Measurements from ENCODE around the gene CADM4.

The CADM4 gene

DNA sequence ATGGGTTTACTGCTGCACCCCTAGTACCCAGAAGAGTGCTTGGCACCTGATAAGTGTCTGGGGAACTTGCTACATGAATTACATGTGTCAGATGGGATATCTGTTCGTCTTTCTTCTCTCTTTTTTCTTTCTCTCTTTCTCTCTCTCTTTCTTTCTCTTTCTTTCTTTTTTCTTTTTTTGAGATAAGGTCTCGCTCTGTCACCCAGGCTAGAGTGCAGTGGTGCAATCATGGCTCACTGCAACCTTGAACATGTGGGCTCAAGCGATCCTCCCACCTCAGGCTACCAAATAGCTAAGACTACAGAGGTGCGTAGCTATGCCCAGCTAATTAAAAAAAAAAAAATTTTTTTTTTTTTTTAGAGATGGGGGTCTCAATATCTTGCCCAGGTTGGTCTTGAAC, 6.1 kb downstream of the CADM4 start:
- DNase-seq: no peak

DNA sequence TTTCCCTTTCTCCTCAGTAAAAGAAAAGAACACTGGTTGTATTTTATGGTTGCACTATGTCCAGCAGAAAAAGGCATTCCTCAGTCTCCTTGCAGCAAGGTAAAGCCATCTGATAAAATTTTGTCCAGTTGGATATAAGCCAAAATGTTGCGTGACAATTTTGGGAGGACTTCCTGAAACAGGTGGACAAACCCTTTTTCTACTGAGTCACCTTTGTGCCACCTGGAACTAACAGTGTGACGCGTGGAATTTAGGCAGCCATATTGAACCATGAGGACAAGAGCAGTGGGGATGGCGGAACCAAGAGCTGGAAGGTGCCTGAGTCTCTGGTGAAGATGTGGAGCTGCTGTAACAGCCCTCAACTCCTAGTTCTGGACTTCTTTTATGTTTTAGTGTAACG, 8.2 kb downstream of the CADM4 start:
- DNase-seq: no peak

DNA sequence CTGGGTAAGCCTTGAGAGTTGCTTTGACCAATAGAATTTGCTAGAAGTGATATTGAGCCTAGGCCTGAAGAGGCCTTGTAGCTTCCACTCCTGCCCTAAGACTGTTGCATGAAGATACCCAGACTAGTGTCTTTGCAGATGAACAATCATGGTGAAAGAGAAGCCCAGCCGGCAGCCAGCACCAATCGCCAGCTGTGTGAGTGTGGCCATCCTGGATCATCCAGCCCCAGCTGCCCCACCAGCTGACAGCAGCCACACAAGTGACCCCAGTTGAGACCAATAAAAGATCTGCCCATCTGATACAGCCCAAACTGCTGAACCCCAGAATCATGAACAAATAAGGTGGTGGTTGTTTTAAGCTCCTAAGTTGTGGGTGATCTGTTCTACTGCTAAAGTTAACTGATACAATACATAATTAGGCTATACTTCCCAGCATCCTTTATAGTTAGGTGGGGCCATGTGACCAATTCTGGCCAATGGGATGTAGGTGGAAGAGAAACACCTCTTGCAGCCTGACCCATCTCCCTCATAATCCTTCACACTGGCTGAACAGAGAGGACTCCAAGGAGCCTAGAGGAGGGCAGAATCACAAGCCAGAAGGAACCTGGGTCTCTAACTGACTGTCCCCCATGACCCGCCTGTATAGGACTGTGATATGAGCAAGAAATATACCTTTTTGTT, 10.9 kb downstream of the CADM4 start:
- DNase-seq: no peak

DNA sequence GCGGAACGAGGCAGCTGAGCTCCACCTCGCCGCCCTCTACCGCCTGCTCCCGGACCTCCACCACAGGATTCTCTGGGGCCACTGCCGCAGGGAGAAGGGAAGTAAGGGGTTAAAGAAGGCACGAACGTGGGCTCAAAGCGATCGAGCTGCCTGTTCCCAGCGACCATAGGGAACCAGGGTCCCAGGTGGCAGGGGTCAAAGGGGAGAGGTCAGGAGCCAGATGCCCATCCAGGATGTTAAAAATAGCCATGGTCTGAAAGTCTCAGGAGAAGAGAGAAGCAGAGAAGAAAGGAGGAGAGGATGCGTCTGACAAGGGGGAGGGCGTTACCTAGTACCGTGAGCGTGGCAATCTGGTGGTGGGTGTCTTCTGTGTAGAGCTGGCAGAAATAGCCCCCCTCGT, 12.8 kb downstream of the CADM4 start:
- no peak for DNase-seq

DNA sequence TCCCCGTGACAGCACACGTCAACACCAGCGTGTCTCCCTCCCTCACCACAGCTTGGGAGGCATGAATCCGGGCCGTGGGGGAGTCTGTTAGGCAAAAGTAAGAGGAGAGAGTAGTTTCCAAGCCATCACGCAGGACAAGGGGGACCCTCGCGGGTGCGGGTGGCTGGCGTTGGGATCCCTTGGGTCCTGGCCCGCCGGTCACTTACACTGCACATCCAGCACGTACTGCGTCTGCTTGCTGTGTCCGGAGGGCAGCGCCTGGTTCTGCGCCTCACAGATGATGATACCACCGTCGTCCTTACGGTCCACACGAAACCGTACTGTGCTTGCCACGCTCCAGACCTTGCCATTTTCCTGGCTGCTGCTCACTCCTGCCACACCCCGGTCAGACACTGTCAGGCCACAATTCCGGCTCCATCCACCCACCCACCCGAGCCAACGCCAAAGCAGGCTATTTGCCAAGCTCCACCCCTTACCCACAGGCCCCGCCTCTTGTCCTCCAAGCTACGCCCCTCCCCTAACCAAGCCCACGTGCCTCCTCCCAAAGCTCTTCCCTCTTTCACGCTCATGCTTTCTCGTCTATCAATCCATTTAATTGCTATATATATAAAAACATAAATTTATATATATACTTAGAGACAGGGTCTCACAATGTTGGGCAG, 13.6 kb downstream of the CADM4 start:
- peak in 1 of 2 donors; percentile 24 for DNase-seq

DNA sequence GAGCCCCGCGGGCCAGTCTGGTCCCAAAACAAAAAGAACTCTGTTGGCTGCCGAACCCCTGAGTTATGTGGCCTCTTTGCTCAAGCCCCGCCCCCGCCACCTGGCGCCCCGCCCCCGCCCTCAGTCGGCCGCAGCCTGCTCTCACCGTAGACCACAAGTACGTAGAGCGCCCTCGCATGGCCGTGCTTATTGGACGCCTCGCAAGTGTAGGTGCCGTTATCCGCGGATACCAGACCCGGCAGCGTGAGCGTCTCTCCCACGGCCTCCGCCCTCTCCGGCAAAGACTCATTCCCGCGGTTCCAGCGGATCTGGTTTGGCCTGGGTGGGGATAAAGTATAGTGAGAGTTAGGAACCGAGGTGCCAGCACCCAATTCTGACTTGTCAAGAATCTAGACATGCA, 14.7 kb downstream of the CADM4 start:
- peak; percentile 82 to 87 for DNase-seq

DNA sequence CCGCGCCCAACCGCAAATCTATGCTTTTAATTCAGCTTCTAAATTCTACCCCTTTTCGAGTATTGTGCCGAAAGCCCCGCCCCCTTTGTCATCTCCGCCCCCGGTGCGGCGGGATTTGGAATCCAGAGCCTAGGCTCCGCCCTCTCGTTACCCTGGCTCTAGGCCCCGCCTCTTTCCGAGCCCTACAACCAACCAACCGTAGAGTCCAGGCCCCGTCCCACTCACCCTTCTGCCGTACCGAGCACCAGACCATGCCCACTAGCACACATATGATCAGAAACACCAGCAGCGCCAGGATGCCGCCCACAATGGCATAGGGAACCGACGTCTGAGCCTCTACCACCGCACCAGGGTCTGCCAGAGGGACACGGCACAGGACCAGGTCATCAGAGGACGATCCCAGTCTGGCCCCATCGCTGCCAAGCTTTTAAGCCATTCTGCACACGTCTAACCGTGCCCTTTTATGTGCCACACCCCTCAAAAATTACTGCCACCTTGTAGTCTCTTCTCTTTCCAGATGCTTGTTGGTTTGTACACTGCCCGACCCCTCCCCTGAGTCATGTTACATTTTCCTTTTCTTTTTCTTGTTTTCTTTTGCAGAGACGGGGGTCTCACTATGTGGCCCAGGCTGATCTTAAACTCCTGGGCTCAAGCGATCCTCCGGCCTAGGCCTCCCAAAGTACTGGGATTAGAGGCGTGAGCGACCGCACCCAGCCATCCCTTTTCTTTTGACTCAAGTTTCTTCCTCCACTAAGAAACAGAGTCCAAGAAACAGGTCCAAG, 15.6 kb downstream of the CADM4 start:
- DNase-seq: no peak

DNA sequence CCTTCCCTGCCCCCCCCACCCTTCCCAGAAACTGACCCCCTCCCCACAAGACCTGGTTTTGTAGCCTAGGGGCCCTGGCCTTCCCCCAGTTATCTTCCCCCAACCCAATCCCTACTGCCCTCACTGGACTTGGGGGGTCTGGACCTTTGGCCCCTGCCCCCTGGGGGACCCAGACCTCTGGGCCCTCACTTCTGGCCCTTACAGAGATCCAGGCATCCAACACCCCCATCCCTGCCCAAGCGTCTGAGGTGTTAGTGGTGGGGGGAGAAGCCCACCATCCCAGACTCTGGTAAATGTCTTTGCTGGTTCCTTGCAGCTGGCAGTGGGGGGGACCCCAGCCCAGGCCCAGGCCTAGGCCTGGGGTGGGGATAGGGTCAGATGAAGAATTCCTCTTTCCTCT, 16.7 kb downstream of the CADM4 start:
- DNase-seq: no peak

DNA sequence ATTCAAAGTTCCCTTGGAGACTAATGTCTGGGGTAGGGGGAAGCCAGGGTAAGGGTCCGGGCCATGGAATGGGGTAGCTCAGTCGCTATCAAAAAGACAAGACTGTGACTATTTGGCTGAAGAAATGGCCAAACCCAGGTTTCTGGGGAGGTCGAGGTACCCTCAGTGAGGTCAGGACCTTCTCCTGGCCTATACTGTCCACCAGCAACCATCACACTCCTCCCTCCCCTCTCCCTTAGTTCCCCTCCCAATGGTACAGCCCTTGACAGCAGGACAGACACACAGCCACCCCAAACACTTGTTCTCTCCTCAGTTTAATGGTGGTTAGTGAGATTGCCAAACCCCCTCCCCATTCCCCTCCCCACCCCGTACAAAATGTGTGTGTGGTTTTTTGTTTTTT, 17.6 kb downstream of the CADM4 start:
- DNase-seq: no peak

DNA sequence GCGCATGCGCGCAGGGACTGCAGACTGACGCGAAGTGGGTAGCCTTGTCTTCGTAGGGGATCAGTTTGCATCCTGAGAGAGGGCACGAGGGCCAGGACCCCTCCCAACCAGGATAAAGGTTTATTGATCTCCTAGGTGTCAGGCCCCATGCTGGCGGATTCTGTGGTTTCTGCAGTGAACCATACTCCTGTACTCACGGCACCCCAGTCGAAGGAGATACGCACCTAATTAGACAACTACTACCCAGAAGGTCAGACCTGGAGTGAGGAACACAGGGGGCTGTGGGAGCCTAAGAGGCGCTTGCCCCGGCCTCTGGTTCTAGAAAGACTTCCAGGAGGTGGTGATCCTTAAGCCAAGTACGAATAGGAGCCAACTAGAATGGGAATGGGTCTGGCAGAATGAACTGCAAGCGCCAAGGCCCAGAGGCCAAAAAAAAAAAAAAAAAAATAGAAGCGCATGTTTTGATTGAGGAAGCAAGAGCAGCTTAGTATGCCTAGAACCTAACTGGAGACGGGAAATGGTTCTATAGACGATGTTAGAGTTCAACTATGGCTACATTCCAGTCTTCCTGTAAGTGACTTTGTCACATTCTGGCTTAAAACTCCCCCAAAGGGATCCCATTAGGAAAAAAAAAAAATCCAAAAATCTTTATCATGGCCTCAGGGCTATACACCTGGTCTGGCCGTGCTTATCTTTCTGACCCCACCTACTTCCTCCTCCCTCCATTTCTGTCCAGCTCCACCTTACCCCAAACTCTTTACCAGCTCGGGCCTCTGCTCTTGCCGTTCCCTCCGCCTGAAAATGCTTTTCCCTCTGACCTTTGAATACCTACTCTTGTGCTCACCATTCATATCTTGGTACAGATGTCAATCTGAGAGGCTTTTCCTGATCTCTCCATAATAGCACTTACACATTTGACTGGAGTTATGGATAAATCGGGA, 19.3 kb downstream of the CADM4 start:
- peak; percentile 80 to 81 for DNase-seq

DNA sequence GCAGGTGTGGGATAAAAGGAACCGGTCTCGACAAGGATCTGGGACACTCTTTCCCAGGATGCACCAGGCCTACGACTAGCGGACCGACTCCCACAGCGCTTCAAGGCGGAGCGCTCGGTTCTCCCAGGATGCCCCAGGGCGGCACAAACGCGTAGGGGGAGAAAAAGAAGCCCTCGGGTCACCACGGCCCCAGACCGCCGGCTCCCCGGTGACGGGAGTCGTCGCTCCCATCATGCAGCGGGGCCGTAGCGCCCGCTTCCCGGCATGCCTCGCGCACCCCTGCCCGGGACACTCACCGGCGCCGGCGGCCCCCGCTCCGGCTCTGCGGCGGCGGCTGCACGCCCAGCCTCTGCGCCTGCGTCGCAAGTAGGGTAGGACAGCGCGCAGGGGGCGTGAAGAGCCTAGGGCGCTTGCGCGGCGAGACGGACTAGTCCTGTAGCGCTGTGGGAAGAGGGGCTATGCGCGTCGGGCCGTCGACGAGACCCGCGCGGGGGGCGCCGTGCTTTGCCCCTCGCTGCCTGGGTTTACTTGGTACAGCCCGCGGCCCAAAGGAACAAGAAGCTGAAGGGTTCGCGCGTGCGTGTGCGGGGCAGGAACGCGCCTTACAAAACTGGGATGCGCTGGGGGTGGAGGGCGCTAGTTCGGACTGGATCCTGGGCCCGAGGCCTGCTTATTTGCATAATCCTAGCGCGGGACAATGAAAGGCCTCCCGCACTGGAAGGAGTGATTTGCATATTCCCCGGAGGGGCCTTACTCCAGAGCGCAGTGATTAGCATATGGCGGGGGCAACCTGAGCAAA, 20.2 kb downstream of the CADM4 start, which contains the start of gene ZNF428:
Gene ZNF428 (minus strand): TSS at position 368 of the 799 bp plus-strand sequence. CDS start 5,325 bp downstream, outside the sequence.
- DNase-seq: peak; percentile 78 to 83

DNA sequence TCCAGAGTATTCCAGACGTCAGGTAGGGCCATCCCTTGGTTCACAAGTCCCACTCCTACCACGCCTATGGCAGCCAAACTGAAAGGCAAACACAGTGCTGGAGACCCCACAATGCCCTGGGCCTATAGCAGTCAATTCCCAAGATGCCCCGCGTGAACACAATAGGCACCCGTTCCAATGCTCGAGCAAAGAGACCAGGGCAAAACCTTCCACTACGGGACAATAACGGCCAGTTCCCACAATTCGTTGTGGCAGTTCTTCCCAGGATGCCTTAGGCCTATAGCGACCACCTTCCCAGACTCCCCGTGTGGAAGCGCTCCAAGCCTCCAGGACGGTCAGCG, 20.8 kb downstream of the CADM4 start:
- DNase-seq: peak; percentile 40 to 44

DNA sequence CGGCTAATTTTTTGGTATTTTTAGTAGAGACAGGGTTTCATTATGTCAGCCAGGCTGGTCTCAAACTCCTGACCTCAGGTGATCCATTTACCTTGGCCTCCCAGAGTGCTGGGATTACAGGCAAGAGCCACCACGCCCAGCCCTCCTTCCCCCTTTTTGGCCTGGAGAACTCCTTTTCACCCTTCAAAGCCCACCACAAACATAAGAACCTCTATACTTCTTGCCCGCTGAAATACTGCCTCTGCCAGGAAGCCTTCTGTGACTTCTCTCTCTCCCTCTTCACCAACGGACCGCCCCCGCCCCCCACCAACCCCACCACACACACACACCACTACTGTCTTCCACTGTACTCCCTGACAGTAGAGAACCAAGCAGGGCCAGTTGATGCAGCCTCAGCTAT, 22.7 kb downstream of the CADM4 start:
- DNase-seq: no peak

DNA sequence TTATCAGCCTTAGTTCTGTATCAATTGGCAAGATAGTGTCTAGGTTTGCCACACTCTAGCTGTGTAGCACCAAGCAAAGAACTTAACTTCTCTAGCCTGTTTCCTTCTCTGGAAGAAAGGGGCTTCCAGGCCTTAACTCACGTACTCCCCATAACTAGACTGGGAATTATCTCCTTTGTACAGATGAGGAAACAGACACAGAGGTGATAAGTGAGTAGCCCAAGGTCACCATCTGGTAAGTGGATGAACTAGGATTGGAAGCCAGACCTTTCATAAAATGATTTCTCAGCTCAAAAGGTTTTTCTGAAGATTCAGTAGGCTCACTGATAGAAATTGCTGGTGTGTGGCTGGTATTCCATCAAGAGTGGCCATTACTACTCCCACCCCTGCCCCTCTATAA, 23.3 kb downstream of the CADM4 start:
- DNase-seq: no peak

DNA sequence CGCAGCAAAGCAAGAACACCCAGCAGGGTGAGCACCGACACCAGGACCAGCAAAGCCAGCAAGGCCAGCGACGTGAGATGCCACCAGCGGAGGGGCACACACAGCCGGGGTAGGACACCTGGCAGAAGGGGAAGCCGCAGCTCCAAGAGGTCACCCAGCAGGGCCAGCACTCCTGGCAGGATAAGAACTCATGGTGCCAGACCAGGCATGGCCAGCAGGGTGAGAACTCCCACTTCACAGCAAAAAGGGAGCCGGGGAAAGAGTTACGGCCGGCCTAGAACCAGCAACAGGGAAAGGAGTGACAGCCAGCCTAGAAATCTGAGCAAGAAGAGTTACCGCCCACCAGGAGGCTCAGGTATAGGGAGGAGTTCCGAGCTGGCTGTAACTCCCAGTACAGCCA, 27.3 kb downstream of the CADM4 start:
- no peak for DNase-seq

DNA sequence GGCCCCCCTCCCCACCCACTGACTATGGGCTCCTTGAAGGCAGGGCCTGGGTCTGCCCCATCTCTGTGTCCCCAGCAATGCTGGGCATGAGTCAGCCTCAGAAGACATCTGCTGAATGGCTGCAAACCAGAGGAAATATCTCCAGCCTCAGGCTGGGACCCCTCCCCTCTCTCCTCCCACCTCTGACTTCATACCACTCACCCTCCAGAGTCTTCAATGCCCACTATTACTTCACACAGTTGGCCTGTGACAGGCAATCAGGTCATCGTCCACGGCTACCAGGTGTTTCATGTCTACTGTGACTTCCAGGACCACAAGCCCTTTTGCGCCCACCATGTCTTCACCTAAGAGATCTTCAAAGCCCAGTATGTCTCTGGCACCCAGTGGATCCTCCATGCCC, 27.9 kb downstream of the CADM4 start, which contains the start of gene SRRM5:
Gene SRRM5 (plus strand): TSS at position 301 of the 400 bp plus-strand sequence. CDS start 34 bp downstream, at position 335.
- no peak for DNase-seq

DNA sequence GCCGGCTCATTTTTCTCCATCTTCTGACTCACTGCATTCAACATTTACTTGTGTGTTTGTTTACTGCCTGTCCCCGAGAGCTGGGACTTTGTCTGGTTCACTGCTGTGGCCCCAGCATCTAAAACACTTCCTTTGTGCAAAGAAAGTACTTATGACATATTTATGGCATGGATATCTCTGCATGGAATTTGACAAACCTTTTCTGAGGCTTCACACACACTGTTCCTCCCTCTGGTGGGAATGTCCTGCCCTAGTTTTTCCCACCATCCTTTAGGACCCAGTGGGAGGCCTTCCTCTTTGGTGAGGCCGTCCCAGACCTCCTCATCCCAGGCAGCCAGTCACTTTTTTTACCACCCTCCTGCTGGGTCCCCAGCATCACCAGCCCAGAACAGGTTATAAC, 29.2 kb downstream of the CADM4 start:
- DNase-seq: no peak

DNA sequence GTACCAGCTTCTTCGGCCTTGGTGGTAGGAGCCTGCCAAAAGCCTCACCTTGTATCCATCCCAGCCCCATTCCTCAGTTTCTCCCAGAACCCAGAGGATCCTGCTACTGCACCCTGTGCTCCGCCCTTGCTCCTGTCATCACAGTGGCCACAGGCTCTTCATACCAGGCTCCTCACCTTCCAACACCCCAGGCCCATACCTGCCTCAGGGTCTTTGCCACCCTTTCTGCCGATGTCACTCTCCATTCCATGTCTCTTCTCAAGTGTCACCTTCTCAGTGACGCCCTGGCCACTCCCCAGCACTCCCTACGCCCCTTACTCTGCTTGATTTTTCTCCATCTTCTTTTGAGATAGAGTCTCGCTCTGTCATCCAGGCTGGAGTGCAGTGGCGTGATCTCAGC, 29.8 kb downstream of the CADM4 start:
- DNase-seq: no peak

DNA sequence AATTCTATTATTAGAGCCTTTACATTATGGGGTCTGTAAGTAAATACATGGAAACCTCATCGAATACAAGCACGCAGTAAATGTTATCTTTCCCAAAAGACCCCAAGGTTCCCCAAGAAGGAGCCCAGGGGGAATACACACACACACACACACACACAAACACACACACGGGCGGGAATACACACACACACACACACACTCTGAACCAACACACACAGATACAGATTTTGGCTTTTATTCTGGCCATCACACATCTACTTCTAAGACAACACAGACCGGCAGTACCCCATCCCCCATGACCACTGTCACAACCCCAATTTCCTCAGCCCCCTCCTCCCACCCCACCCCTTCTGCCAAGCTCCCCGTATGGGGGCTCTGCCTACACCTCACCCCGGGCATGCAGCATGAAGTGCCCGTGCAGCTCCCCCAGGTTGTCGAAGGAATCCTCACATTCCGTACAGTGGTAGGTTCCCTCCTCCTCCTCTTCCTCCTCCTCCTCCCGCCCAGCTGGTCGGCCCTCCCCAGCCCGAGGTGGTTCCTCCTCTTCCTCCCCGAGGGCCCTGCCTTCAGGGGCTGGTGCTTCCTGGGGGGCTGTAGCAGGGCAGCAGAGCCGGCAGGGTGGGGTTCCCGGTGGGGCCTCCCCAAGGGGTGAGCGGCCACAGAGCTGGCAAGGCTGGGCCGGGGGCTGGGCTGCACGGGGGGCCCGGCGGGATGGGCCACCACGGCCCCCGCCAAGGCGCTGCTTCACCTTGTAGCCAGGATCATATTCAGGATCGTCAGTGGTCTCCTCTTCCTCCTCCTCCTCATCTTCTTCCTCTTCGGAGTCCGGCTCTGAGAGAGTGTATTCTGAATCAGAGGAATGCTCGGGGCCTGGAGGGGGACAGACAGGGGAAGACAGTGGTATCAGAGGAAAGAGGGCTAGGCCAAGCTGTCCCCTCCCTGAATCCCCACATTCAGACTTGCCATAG, 32.1 kb downstream of the CADM4 start:
- no peak for DNase-seq

DNA sequence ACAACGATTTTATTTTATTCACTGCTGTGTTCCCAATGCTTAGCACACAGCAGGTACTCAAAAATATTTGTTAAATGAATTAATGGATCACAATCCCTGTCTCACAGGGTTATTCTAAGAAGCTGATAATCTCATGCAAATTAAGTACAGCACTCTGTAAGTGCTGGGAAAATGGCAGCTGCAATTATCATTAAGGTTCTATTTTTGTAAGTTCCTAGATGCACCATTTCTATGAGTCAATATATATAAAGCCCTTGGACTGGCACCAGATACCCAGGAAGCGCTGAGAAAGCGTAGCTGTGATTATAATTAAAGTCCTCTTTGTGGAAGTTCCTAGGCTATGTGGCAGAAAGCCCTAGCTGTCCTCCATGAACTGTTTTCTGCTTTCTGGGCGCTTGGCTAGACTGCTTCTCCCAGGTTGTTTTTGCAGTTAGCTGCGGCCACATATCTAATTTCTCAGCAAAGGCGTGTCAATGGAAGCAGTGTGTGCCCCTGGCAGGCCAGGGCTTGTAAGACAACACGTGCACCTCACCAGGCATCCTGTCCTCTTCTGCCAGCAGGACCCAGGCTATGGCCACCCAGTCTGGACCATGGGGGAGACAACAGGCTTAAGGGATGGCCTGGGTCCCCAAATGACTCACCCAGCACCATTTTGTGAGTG, 33.0 kb downstream of the CADM4 start:
- DNase-seq: no peak
